Effector memory CD8-positive, alpha-beta T cell (primary cell): ENCODE data around the gene PTPN7.
"Not testable (repeated sequence)": the region's sequence is repeated elsewhere in the genome, so short reads cannot be mapped to it uniquely, and the experiment has no call there.

Source experiments
- ATAC-seq: fragments of 150-1000 bp; cut with Tn5 transposase; replicated peaks from 2 replicates; pipeline ENCODE4 v1.10.0; 2021; ENCODE audit warnings: mild to moderate bottlenecking, moderate library complexity
- DNase-seq, 3 experiments: peaks; one replicate each; pipeline ENCODE4 v3.0.0; 2021
- H3K27ac Mint-ChIP-seq, 2 donors: one replicate each; pipeline ENCODE4 v1.8.0; 2022; ENCODE audit warnings: mild to moderate bottlenecking in 2 of 2, mixed read lengths in 2 of 2, moderate library complexity in 2 of 2
- H3K27me3 Mint-ChIP-seq, 2 donors: one replicate each; pipeline ENCODE4 v1.8.0; 2022; ENCODE audit warnings: mixed read lengths in 2 of 2
- H3K36me3 Mint-ChIP-seq: one replicate; pipeline ENCODE4 v1.8.0; 2022; ENCODE audit warnings: mild to moderate bottlenecking, moderate library complexity, mixed read lengths; ENCODE audit not compliant: insufficient read depth
- H3K4me1 Mint-ChIP-seq, 2 donors: one replicate each; pipeline ENCODE4 v1.8.0; 2022; ENCODE audit warnings: low read depth in 2 of 2, mixed read lengths in 2 of 2
- H3K4me3 Mint-ChIP-seq, 2 donors: one replicate each; pipeline ENCODE4 v1.8.0; 2022; ENCODE audit warnings: mild to moderate bottlenecking in 2 of 2, mixed read lengths in 2 of 2, moderate library complexity in 2 of 2
- H3K9me3 Mint-ChIP-seq, 2 donors: one replicate each; pipeline ENCODE4 v1.8.0; 2022; ENCODE audit warnings: mixed read lengths in 2 of 2

The PTPN7 gene

DNA sequence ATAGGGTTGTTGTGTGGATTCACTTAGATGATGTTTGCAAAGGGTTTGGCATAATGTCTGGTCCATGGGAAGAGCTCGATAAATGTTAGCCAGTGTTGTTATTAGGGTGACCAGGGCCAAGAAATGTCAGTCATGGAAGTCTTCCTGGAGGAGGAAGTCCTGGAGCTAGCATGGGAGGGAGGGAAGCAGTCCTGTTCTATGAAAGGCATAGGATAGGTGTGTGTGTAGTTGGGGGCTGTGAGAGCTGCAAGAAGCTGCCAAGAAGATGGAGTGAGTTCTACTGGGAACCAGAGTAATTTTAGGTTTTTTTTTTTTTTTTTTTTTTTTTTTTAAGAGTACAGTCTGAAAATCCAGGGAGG lies 37.9 kb upstream of the PTPN7 start:
- no peak for DNase-seq
- H3K36me3 Mint-ChIP-seq, result peaks cover 3% of the 10 kb centered on the region
- peak overlapping the region; percentile 57 to 71 for H3K4me3 Mint-ChIP-seq
- peaks cover 0 to 43% of the 10 kb centered on the region in 2 donors for H3K27me3 Mint-ChIP-seq
- peaks cover 55 to 77% of the 10 kb centered on the region in 2 donors for H3K4me1 Mint-ChIP-seq
- ATAC-seq, result no peak
- H3K9me3 Mint-ChIP-seq, result no peaks in the 10 kb centered on the region
- H3K27ac Mint-ChIP-seq, result peak overlapping the region; percentile 82 to 97

DNA sequence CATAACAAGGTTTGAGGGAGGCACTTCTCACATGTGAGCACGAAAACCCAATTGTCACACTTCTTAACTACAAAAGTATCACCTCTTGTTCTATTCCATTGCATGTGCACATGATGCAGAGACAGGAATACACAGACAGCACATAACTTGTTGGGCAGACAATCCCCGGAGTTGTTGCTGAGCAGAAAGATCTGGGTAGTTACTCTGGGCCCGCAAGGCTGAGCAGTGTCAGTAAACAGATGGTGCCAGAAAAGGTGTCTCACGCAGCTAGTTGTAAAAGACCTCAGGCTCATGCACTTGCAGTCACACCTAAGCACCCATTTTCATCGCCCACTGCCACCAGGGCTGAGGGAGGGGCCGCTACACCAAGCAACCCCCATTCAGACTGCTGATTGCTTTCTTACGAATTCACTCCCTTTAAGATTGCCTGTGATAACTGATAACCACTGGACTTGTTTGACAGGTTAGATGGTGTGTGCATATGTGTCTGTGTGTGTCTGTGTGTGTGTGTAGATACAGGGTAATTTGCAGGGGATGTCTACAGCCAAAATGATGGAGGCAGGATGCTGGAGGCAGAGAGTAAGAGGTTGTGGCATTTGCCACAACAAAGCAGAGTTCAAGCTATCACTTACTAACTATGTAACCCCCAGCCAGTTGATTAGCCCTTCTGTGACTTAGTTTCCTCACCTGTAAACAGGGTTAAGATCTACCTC lies 37.4 kb upstream of the PTPN7 start:
- ATAC-seq, result peak; percentile 80
- Mint-ChIP-seq H3K27me3 (peaks cover 0 to 47% of the 10 kb centered on the region in 2 donors), H3K27ac (peak overlapping the region; percentile 82 to 97), H3K4me1 (peaks cover 51 to 76% of the 10 kb centered on the region in 2 donors), H3K4me3 (peak overlapping the region; percentile 57 to 71), H3K36me3 (peaks cover 3% of the 10 kb centered on the region), H3K9me3 (no peaks in the 10 kb centered on the region)
- peak; percentile 47 to 65 (median 48) for DNase-seq

DNA sequence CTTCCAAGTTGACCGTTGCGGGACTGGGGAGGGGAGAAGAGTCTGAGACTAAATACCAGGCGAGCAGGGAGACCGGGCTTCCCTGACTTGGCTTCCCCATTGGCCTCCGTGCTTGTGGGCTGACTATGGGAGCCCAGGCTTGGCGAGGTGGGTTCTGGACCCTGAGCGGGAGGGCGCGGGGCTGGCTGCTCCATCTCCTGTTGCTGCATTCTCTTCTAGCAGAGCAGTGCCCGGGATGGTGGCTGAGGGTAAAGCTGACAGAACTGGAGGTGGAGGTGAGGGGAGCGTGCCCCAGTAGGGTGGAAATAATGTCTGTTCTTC lies 33.9 kb upstream of the PTPN7 start:
- Mint-ChIP-seq H3K36me3 (peaks cover 6% of the 10 kb centered on the region), H3K4me1 (peaks cover 38 to 48% of the 10 kb centered on the region in 2 donors), H3K27ac (peak overlapping the region; percentile 78 to 97), H3K9me3 (no peaks in the 10 kb centered on the region), H3K27me3 (peaks cover 0 to 55% of the 10 kb centered on the region in 2 donors), H3K4me3 (peak overlapping the region; percentile 64 to 76)
- DNase-seq (no peak), ATAC-seq (no peak)

DNA sequence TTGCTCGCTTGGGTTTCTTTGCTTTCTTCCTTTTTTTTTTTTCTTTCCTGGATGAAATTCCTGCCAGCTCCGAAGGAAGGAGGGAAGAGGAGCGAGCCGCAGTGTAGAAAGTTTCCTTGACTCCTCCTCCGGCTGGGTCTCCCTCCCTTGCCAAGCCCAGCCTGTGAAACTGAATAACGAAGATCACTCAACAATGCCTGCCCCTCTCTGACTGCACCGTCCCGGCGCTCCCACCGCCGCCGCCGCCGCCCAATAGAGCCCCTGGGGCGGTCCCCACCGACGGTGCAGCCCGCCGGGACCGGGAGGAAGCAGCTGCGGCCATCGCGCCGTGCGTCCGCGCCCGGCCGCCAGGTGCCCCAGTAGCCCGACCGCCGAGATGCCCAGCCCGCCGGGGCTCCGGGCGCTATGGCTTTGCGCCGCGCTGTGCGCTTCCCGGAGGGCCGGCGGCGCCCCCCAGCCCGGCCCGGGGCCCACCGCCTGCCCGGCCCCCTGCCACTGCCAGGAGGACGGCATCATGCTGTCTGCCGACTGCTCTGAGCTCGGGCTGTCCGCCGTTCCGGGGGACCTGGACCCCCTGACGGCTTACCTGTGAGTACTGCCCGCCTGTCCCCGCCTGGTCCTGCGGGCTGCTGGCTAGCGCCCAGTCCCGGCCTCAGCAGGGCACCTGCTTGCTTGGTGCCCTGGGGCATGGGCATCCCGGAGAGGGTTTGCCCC lies 33.4 kb upstream of the PTPN7 start, which contains the start of gene LGR6:
Gene LGR6 (plus strand): TSS at position 186 of the 714 bp plus-strand sequence. CDS start 191 bp downstream, at position 377.
- DNase-seq (no peak), ATAC-seq (no peak)
- Mint-ChIP-seq H3K4me1 (peaks cover 34 to 43% of the 10 kb centered on the region in 2 donors), H3K36me3 (peaks cover 4% of the 10 kb centered on the region), H3K4me3 (peak within 1 kb of the TSS; percentile 64 to 80), H3K9me3 (no peaks in the 10 kb centered on the region), H3K27me3 (peaks cover 0 to 55% of the 10 kb centered on the region in 2 donors), H3K27ac (peak within 1 kb of the TSS; percentile 78 to 97)

DNA sequence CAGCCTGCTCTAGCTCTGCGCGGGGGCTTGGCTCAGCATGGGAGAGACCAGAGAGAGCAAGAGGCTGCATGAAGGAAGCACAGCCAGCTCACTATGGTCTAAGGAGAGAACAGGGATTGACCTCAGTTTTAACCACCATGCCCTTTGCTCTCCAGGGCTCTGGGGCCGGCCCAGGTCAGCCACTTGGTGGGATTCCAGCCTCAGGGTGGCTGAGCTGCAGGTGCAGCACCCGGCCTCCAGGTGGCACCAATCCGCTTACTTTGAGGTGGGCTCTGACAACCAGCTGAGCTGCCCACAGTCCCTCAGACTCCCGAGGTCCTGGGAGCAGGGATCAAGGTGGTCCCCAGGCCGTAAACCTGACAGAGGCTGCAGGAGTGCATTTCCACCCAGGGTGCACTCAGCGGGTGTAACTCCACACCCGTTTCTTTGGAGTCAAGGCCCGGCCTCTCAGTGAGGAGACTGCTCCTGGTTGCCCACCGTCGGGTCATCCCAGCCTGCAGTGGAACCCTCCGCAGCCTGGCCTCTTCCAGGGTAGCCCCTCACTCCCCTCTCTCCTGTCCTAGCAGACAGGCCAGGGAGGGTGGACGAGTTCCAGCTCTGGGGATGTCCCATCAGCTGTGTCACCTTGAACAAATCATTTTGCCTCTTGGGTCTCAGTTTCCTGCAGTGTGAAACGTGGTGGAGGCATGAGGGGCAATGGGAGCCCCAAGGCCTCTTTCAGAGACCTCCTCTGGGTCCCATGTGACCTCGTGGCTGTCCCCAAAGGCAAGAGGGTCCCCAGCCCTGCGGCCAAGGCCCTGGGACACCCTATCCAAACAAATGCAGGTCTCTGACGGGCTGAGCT lies 32.6 kb upstream of the PTPN7 start:
- H3K27me3 Mint-ChIP-seq, result peaks cover 0 to 50% of the 10 kb centered on the region in 2 donors

DNA sequence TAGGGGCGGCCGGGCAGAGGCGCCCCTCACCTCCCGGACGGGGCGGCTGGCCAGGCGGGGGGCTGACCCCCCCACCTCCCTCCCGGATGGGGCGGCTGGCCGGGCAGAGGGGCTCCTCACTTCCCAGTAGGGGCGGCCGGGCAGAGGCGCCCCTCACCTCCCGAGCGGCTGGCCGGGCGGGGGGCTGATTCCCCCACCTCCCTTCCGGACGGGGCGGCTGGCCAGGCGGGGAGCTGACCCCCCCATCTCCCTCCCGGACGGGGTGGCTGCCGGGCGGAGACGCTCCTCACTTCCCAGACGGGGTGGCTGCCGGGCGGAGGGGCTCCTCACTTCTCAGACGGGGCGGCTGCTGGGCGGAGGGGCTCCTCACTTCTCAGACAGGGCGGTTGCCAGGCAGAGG lies 31.0 kb upstream of the PTPN7 start:
- H3K4me1 Mint-ChIP-seq, result peaks cover 20 to 22% of the 10 kb centered on the region in 2 donors
- not testable (repeated sequence) for H3K4me3 Mint-ChIP-seq, ATAC-seq, H3K36me3 Mint-ChIP-seq, H3K27ac Mint-ChIP-seq, H3K9me3 Mint-ChIP-seq, DNase-seq
- peaks cover 0 to 59% of the 10 kb centered on the region in 2 donors for H3K27me3 Mint-ChIP-seq

More for the DNA sequence above, 32.6 kb upstream of the PTPN7 start:
- Mint-ChIP-seq H3K27ac (no peak overlapping the region), H3K4me3 (peak overlapping the region; percentile 59 to 80), H3K9me3 (no peaks in the 10 kb centered on the region), H3K36me3 (peaks cover 4% of the 10 kb centered on the region), H3K4me1 (peaks cover 27 to 35% of the 10 kb centered on the region in 2 donors)
- ATAC-seq (no peak), DNase-seq (peak; percentile 60 to 65 (median 61))

DNA sequence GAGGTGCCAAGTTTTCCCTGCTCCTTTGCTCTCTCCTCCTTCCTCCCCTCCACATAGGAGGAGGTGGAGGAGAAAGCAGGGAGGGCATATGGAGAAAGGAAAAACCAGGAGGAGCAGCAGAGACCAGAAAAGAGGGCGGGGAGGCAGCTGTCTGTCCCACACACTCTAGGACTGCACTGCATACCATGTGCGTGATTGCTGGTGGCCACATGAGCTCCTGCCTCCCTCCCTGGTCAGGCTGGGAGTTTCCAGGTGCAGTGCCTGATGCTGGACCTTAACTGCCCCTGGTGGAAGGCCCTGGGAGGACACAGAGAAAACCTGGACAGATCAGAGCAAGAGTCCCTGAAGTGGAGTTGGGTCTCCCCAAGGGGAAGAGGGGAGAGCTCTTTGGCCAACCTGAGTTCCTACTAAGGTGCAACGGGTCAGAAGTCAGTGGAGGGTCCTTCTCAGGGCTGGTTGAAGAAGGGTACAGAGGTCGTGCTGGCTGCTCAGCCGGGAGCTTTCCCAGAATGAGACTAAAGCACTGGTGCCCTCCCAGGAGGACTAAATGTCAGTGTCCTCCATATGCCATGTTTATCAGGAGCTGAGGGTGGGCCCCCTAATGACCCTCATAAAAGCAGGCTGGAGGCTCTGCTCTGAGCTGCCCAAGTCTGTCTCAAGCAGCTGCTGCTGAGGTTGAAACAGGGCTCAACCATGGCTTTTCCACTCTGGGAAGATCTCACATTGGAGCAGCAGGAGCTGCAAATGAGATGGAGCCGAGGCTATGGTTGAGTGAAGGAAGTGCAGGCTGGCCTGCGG lies 29.7 kb upstream of the PTPN7 start:
- H3K4me1 Mint-ChIP-seq, result peaks cover 14% of the 10 kb centered on the region in 2 donors
- H3K27me3 Mint-ChIP-seq, result peaks cover 0 to 55% of the 10 kb centered on the region in 2 donors
- H3K4me3 Mint-ChIP-seq, result no peak overlapping the region
- peaks cover 4% of the 10 kb centered on the region for H3K36me3 Mint-ChIP-seq
- no peak for DNase-seq
- no peak for ATAC-seq
- H3K27ac Mint-ChIP-seq, result no peak overlapping the region
- H3K9me3 Mint-ChIP-seq, result no peaks in the 10 kb centered on the region

DNA sequence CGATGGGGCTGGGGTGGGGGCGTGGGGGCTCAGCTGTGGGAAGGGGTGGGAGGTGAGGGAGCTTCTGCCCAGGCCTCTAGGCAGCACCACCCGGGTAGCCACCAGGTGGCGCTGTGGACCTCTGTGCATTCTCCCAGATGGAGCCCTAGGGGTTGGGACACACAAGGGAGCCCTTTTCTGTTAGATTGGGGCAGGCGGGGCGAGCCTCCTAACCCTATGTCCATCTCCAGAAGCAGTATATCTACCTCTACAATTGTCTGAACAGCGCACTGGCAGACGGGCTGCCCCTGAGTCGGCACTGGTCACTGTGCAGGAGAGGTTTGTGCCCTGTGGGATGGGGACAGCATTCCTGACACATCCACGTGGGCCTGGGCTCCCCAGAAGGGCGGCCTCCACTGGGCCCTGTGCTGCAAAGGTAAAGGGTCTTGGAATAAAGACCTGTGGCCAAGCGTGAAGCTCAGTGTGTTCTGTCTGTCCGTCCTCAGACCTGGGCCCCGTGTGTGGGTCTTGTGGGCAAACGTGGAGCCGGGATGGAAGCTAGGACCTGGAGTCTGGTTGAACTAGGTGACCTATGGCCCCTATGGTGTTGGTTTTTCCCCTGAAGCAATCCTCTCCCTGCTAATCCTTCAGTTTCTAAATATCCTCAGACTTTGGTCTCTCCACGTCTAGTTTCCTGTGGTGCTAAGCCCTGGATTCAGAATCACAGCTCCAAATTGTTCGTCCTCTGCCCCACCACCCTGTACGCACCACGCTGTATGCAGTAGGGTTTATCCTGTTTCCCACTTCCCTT lies 28.8 kb upstream of the PTPN7 start:
- Mint-ChIP-seq H3K4me1 (peaks cover 11 to 17% of the 10 kb centered on the region in 2 donors), H3K27ac (no peak overlapping the region)
- ATAC-seq, result peak; percentile 77

DNA sequence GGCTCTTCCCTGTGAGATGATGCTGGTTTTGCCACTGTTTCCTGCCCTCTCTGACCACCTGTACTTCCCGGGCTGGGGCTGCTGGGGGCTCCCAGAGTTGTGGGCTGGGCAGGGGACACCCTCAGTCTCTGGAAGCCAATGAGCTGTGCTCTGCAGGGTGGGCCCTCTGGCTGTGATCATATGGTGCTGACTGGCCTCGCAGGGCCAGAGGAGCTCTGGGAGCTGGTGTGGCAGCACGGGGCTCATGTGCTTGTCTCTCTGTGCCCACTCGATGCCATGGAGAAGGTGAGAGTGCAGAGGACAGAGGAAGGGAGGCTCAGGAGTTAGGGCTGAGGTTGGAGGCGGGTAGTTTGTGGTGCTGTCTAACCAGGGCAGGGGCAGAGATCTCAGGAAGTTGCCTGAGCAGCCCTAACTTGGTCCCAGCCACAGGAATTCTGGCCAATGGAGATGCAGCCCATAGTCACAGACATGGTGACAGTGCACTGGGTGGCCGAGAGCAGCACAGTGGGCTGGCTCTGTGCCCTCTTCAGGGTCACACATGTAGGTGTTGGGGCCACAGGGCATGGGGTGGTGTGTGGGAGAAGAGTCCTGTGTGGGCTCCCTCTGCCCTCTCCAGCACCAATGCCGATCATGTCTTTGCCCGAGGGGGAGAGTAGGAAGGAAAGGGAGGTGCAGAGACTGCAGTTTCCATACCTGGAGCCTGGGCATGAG lies 27.4 kb upstream of the PTPN7 start:
- Mint-ChIP-seq H3K36me3 (peaks cover 4% of the 10 kb centered on the region), H3K4me1 (peaks cover 12 to 20% of the 10 kb centered on the region in 2 donors), H3K27ac (peak overlapping the region in 1 of 2 donors; percentile 59), H3K27me3 (peaks cover 0 to 41% of the 10 kb centered on the region in 2 donors), H3K9me3 (no peaks in the 10 kb centered on the region), H3K4me3 (no peak overlapping the region)
- DNase-seq (no peak), ATAC-seq (no peak)

More for the DNA sequence above, 28.8 kb upstream of the PTPN7 start:
- H3K27me3 Mint-ChIP-seq, result peaks cover 0 to 53% of the 10 kb centered on the region in 2 donors
- no peak overlapping the region for H3K4me3 Mint-ChIP-seq
- H3K36me3 Mint-ChIP-seq, result peaks cover 4% of the 10 kb centered on the region
- DNase-seq, result peak; percentile 77 to 82 (median 81)
- H3K9me3 Mint-ChIP-seq, result no peaks in the 10 kb centered on the region

DNA sequence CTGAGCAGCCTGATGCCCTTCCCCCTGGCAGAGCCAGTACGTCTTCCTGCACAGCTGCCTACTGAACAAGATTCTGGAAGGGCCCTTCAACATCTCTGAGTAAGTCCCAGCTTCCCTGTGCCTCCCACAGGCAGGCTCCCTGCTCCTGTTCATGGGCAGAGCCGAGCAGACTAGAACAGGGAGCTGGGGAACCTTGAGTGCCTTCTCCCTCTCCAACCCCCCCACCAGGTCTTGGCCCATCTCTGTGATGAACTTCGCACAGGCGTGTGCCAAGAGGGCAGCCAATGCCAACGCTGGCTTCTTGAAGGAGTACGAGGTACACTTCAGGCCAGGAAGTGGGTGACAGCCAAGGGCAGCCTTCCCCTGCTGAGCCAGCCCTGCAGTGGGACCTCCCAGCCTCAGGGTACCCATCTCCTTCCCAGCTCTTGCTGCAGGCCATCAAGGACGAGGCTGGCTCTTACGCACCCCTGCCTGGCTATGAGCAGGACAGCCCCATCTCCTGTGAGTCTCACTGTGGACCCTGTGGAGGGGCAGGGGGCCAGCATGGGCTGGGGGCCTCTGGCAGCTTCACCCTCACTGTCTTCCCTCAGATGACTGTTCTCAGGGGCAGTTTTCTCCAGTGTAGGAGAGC lies 26.8 kb upstream of the PTPN7 start:
- H3K4me3 Mint-ChIP-seq, result no peak overlapping the region
- ATAC-seq (no peak), DNase-seq (no peak)
- H3K4me1 Mint-ChIP-seq, result peaks cover 12 to 14% of the 10 kb centered on the region in 2 donors
- no peak overlapping the region for H3K27ac Mint-ChIP-seq
- peaks cover 4% of the 10 kb centered on the region for H3K36me3 Mint-ChIP-seq
- H3K9me3 Mint-ChIP-seq, result no peaks in the 10 kb centered on the region
- peaks cover 0 to 34% of the 10 kb centered on the region in 2 donors for H3K27me3 Mint-ChIP-seq

DNA sequence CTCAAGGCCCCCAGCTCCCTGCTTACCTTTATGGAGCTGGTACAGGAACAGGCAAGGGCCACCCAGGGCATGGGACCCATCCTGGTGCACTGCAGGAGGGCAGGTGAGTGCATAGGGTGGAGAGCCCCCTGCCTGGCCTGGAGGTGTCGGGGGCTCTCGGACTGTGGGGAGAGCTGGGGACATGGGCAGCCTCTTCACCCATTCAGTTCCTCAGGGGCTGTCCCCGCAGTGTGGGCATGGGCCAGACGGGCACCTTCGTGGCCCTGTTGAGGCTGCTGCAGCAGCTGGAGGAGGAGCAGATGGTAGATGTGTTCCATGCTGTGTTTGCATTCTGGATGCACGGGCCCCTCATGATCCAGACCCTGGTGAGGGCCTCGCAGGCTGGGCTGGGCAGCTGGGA lies 25.9 kb upstream of the PTPN7 start:
- ATAC-seq, result no peak
- H3K27ac Mint-ChIP-seq, result no peak overlapping the region
- peaks cover 0 to 33% of the 10 kb centered on the region in 2 donors for H3K27me3 Mint-ChIP-seq
- no peak for DNase-seq
- no peak overlapping the region for H3K4me3 Mint-ChIP-seq
- peaks cover 4% of the 10 kb centered on the region for H3K36me3 Mint-ChIP-seq
- peaks cover 12 to 13% of the 10 kb centered on the region in 2 donors for H3K4me1 Mint-ChIP-seq
- H3K9me3 Mint-ChIP-seq, result no peaks in the 10 kb centered on the region
